Natural killer cell treated with Interleukin-12 subunit alpha and Interleukin-12 subunit beta and Interleukin-15 and Interleukin-18, amount 100 ng/mL, for 72 hours (primary cell): Measurements from ENCODE around the gene TRIM54. TPM values are rescaled to one million over a fixed set of nuclear protein-coding genes. Genes with fewer than 3 reads are reported as not detected.
"Not testable (repeated sequence)": the region's sequence is repeated elsewhere in the genome, so short reads cannot be mapped to it uniquely, and the experiment has no call there.

Experiments
- ATAC-seq, 2 donors: fragments of 150-1000 bp; cut with Tn5 transposase in 1 of 2; sonication (Bioruptor Pico), chemical (Tn5 transposase) in 1 of 2; 2 replicates each; pipeline ENCODE4 v1.10.0; 2021
- DNase-seq: peaks from one replicate; pipeline ENCODE4 v3.0.0; 2022; ENCODE audit warnings: low spot score
- H3K27ac Mint-ChIP-seq, 2 donors: 1 replicate in 1 of 2; 2 replicates in 1 of 2; pipeline ENCODE4 v1.8.0; 2022; ENCODE audit warnings: mixed read lengths in 2 of 2, mild to moderate bottlenecking in 1 of 2, moderate library complexity in 1 of 2
- H3K27me3 Mint-ChIP-seq, 2 donors: 1 replicate in 1 of 2; 2 replicates in 1 of 2; pipeline ENCODE4 v1.8.0; 2022; ENCODE audit warnings: mixed read lengths in 2 of 2
- H3K36me3 Mint-ChIP-seq: one replicate; pipeline ENCODE4 v1.8.0; 2022; ENCODE audit warnings: mixed read lengths
- H3K4me1 Mint-ChIP-seq, 2 donors: 1 replicate in 1 of 2; 2 replicates in 1 of 2; pipeline ENCODE4 v1.8.0; 2022; ENCODE audit warnings: low read depth in 2 of 2, mixed read lengths in 2 of 2, mild to moderate bottlenecking in 1 of 2
- H3K4me3 Mint-ChIP-seq: one replicate; pipeline ENCODE4 v1.8.0; 2022; ENCODE audit warnings: mixed read lengths
- H3K9me3 Mint-ChIP-seq: 2 replicates; pipeline ENCODE4 v1.8.0; 2022; ENCODE audit warnings: mixed read lengths
- total RNA-seq, 2 donors: library from RNA; stranded (reverse); gene quantifications; one replicate each; pipeline ENCODE4 v1.2.3, GENCODE V29; 2022

TRIM54 gene
- total RNA-seq, 2 donors from 2014 or later = 0.28 to 0.33 TPM

- H3K4me1 Mint-ChIP-seq = peaks cover 3 to 5% of the 10 kb centered on the region in 2 donors
- DNase-seq (no peak), ATAC-seq (no peak)
- no peak overlapping the region for H3K27ac Mint-ChIP-seq
- no peak overlapping the region for H3K4me3 Mint-ChIP-seq
- H3K27me3 Mint-ChIP-seq = peaks cover 21 to 36% of the 10 kb centered on the region in 2 donors
- H3K9me3 Mint-ChIP-seq = no peaks in the 10 kb centered on the region
- no peaks in the 10 kb centered on the region for H3K36me3 Mint-ChIP-seq
Measured at GRCh38 chr2:27280826-27281225, 1.4 kb upstream of the TRIM54 start.

- H3K36me3 Mint-ChIP-seq = no peaks in the 10 kb centered on the region
- no peak overlapping the region for H3K27ac Mint-ChIP-seq
- H3K27me3 Mint-ChIP-seq = peaks cover 21 to 40% of the 10 kb centered on the region in 2 donors
- no peak for ATAC-seq
- no peak overlapping the region for H3K4me3 Mint-ChIP-seq
- H3K9me3 Mint-ChIP-seq = no peaks in the 10 kb centered on the region
- peaks cover 3 to 5% of the 10 kb centered on the region in 2 donors for H3K4me1 Mint-ChIP-seq
- no peak for DNase-seq
Measured at GRCh38 chr2:27281442-27281841, 787 bp upstream of the TRIM54 start.

- DNase-seq (no peak), ATAC-seq (peak in 1 of 2 donors; percentile 20)
- peaks cover 17 to 38% of the 10 kb centered on the region in 2 donors for H3K27me3 Mint-ChIP-seq
- no peak overlapping the region for H3K4me3 Mint-ChIP-seq
- peaks cover 3 to 5% of the 10 kb centered on the region in 2 donors for H3K4me1 Mint-ChIP-seq
- H3K36me3 Mint-ChIP-seq = no peaks in the 10 kb centered on the region
- H3K27ac Mint-ChIP-seq = no peak overlapping the region
- H3K9me3 Mint-ChIP-seq = no peaks in the 10 kb centered on the region
Measured at GRCh38 chr2:27282892-27283291, 663 bp downstream of the TRIM54 start.

GRCh38 chr2:27284996-27285395 lies 2.8 kb downstream of the TRIM54 start:
- H3K27me3 Mint-ChIP-seq = peaks cover 12 to 36% of the 10 kb centered on the region in 2 donors
- no peak for DNase-seq
- peaks cover 0 to 2% of the 10 kb centered on the region in 2 donors for H3K4me1 Mint-ChIP-seq
- no peak overlapping the region for H3K4me3 Mint-ChIP-seq
- ATAC-seq = no peak
- no peak overlapping the region for H3K27ac Mint-ChIP-seq
- no peaks in the 10 kb centered on the region for H3K36me3 Mint-ChIP-seq
- H3K9me3 Mint-ChIP-seq = no peaks in the 10 kb centered on the region

- H3K27me3 Mint-ChIP-seq = peaks cover 12 to 36% of the 10 kb centered on the region in 2 donors
- ATAC-seq = no peak
- H3K36me3 Mint-ChIP-seq = no peaks in the 10 kb centered on the region
- H3K9me3 Mint-ChIP-seq = no peaks in the 10 kb centered on the region
- H3K4me1 Mint-ChIP-seq = no peaks in the 10 kb centered on the region
- H3K4me3 Mint-ChIP-seq = no peak overlapping the region
- no peak overlapping the region for H3K27ac Mint-ChIP-seq
- DNase-seq = no peak
Measured at GRCh38 chr2:27285481-27285880, 3.3 kb downstream of the TRIM54 start.

- ATAC-seq (no peak), DNase-seq (no peak)
- peaks cover 0 to 26% of the 10 kb centered on the region in 2 donors for H3K27me3 Mint-ChIP-seq
- no peak overlapping the region for H3K4me3 Mint-ChIP-seq
- no peak overlapping the region for H3K27ac Mint-ChIP-seq
- no peaks in the 10 kb centered on the region for H3K4me1 Mint-ChIP-seq
- H3K9me3 Mint-ChIP-seq = no peaks in the 10 kb centered on the region
- H3K36me3 Mint-ChIP-seq = no peaks in the 10 kb centered on the region
Measured at GRCh38 chr2:27288610-27289009, 6.4 kb downstream of the TRIM54 start.

- Mint-ChIP-seq H3K4me3 (no peak overlapping the region), H3K27ac (no peak overlapping the region), H3K27me3 (peaks cover 0 to 26% of the 10 kb centered on the region in 2 donors), H3K36me3 (no peaks in the 10 kb centered on the region), H3K4me1 (no peaks in the 10 kb centered on the region), H3K9me3 (no peaks in the 10 kb centered on the region)
- no peak for ATAC-seq
- DNase-seq = no peak
Measured at GRCh38 chr2:27290549-27290948, 8.3 kb downstream of the TRIM54 start.

- ATAC-seq (no peak), DNase-seq (no peak)
- Mint-ChIP-seq H3K4me1 (no peaks in the 10 kb centered on the region), H3K27ac (no peak overlapping the region), H3K27me3 (peaks cover 0 to 19% of the 10 kb centered on the region in 2 donors), H3K4me3 (no peak overlapping the region), H3K36me3 (no peaks in the 10 kb centered on the region), H3K9me3 (no peaks in the 10 kb centered on the region)
Measured at GRCh38 chr2:27291865-27292264, 9.6 kb downstream of the TRIM54 start.

- H3K9me3 Mint-ChIP-seq = no peaks in the 10 kb centered on the region
- DNase-seq = no peak
- no peak overlapping the region for H3K4me3 Mint-ChIP-seq
- ATAC-seq = no peak
- H3K4me1 Mint-ChIP-seq = no peaks in the 10 kb centered on the region
- H3K27me3 Mint-ChIP-seq = peaks cover 0 to 16% of the 10 kb centered on the region in 2 donors
- H3K27ac Mint-ChIP-seq = no peak overlapping the region
- no peaks in the 10 kb centered on the region for H3K36me3 Mint-ChIP-seq
Measured at GRCh38 chr2:27294928-27295327, 12.7 kb downstream of the TRIM54 start.

GRCh38 chr2:27296481-27296880 lies 14.3 kb downstream of the TRIM54 start:
- Mint-ChIP-seq H3K27ac (no peak overlapping the region), H3K27me3 (peaks cover 0 to 16% of the 10 kb centered on the region in 2 donors), H3K36me3 (no peaks in the 10 kb centered on the region), H3K4me3 (no peak overlapping the region), H3K4me1 (no peaks in the 10 kb centered on the region), H3K9me3 (no peaks in the 10 kb centered on the region)
- DNase-seq = no peak
- ATAC-seq = no peak

- ATAC-seq = no peak
- no peak overlapping the region for H3K4me3 Mint-ChIP-seq
- H3K4me1 Mint-ChIP-seq = no peaks in the 10 kb centered on the region
- peaks cover 0 to 16% of the 10 kb centered on the region in 2 donors for H3K27me3 Mint-ChIP-seq
- H3K27ac Mint-ChIP-seq = no peak overlapping the region
- no peaks in the 10 kb centered on the region for H3K36me3 Mint-ChIP-seq
- no peaks in the 10 kb centered on the region for H3K9me3 Mint-ChIP-seq
- no peak for DNase-seq
Measured at GRCh38 chr2:27297195-27297594, 15.0 kb downstream of the TRIM54 start.

GRCh38 chr2:27298391-27299080 lies 16.3 kb downstream of the TRIM54 start:
- H3K27me3 Mint-ChIP-seq = peaks cover 0 to 6% of the 10 kb centered on the region in 2 donors
- DNase-seq (no peak), ATAC-seq (peak; percentile 13 to 22)
- no peaks in the 10 kb centered on the region for H3K4me1 Mint-ChIP-seq
- no peak overlapping the region for H3K4me3 Mint-ChIP-seq
- H3K27ac Mint-ChIP-seq = no peak overlapping the region
- no peaks in the 10 kb centered on the region for H3K36me3 Mint-ChIP-seq
- H3K9me3 Mint-ChIP-seq = no peaks in the 10 kb centered on the region

- H3K4me1 Mint-ChIP-seq, H3K4me3 Mint-ChIP-seq, H3K9me3 Mint-ChIP-seq, DNase-seq, H3K36me3 Mint-ChIP-seq, H3K27ac Mint-ChIP-seq, ATAC-seq: not testable (repeated sequence)
- H3K27me3 Mint-ChIP-seq = peaks cover 5 to 11% of the 10 kb centered on the region in 2 donors
Measured at GRCh38 chr2:27300606-27301005, 18.4 kb downstream of the TRIM54 start.

- Mint-ChIP-seq H3K27ac (no peak overlapping the region), H3K4me3 (peak overlapping the region; percentile 16), H3K9me3 (no peaks in the 10 kb centered on the region), H3K4me1 (peaks cover 0 to 3% of the 10 kb centered on the region in 2 donors), H3K27me3 (peaks cover 5 to 6% of the 10 kb centered on the region in 2 donors), H3K36me3 (no peaks in the 10 kb centered on the region)
- DNase-seq (no peak), ATAC-seq (peak; percentile 42 to 66)
Measured at GRCh38 chr2:27303093-27304025, 21.1 kb downstream of the TRIM54 start.
